Measurements from ENCODE around the gene DHRS11. TPM values are rescaled to one million over a fixed set of nuclear protein-coding genes. Genes with fewer than 3 reads are reported as not detected.

DHRS11 gene
- total RNA-seq (2014; rRNA removed; shearing (Covaris generic)) (9.4 and 13.9 TPM in 2 replicates), total RNA-seq (2022) (5.1 and 7.2 TPM in 2 replicates), Bru-seq, nascent RNA (percentile 53 among the genes with signal in this experiment), BruChase-seq, experiment 1, labeled RNA remaining after a 6-hour chase (percentile 56 among the genes with signal in this experiment), BruChase-seq, experiment 2, labeled RNA remaining after a 2-hour chase (percentile 60 among the genes with signal in this experiment)
- long read RNA-seq, transcript DHRS11-215 (7 exons, 1,598 nt): major isoform, 6 of 11 reads
- long read RNA-seq, partial matches to known transcripts: 1 of 11 reads
- long read RNA-seq, other reads (novel, unspliced or antisense): 4 of 11 reads

GRCh38 chr17:36591434-36592315 lies at the start of gene DHRS11:
Gene DHRS11, plus strand, starts transcription at chr17:36591879. Its CDS starts 131 bp downstream, at chr17:36592010.
- no TSS peak for BruUV-seq (replicated peaks)
- Histone ChIP-seq H3K9me2 (ENCODE audit: insufficient read depth, low read length) (no peaks in the 10 kb centered on the region), H3K4me2 (ENCODE audit: low read length) (peak within 1 kb of the TSS; percentile 91), H3K4me3 (ENCODE audit: low read depth, low read length, poor library complexity, severe bottlenecking) (peak within 1 kb of the TSS; percentile 82), H3K36me3 (ENCODE audit: insufficient read depth, low read length) (peaks cover 46% of the 10 kb centered on the region), H4K20me1 (ENCODE audit: insufficient read depth, low read length) (peaks cover 3% of the 10 kb centered on the region; the same call in 1 of the 2 replicates), H2AFZ (ENCODE audit: low read length) (peak within 1 kb of the TSS; percentile 53; the same call in 1 of the 2 replicates), H3K4me1 (ENCODE audit: insufficient read depth, low read length, poor library complexity, severe bottlenecking) (peaks cover 19% of the 10 kb centered on the region), H3K9me3 (ENCODE audit: low read length) (no peaks in the 10 kb centered on the region), H3K79me2 (ENCODE audit: insufficient read depth, low read depth, low read length) (no peaks in the 10 kb centered on the region), H3K27ac (ENCODE audit: low read depth, low read length, poor library complexity, severe bottlenecking) (peak within 1 kb of the TSS; percentile 18)
- ChIA-PET CTCF (ENCODE audit: unreplicated experiment) (no interaction called here), POLR2A (no interaction called here)
- TF ChIP-seq CTCF (conservative IDR thresholded peaks at IDR 0.05; ENCODE audit: low read length) (no peak), EZH2phosphoT487 (IDR thresholded peaks at IDR 0.05; ENCODE audit: borderline replicate concordance, low read depth, low read length) (no peak)
- intact Hi-C loops (cut with micrococcal nuclease; ENCODE audit: unreplicated experiment): no loop called here
- DNase-seq (ENCODE audit: low spot score): peak; percentile 78

GRCh38 chr17:36542755-36543154 lies 48.9 kb upstream of the DHRS11 start:
- CTCF ChIA-PET (ENCODE audit: unreplicated experiment): no interaction called here
- Histone ChIP-seq H3K4me3 (ENCODE audit: low read depth, low read length, poor library complexity, severe bottlenecking) (no peak overlapping the region), H3K36me3 (ENCODE audit: insufficient read depth, low read length) (peaks cover 51% of the 10 kb centered on the region), H3K4me2 (ENCODE audit: low read length) (0 out of 2 replicates have a peak overlapping the region, but pooled peaks have one; percentile 88), H3K4me1 (ENCODE audit: insufficient read depth, low read length, poor library complexity, severe bottlenecking) (peaks cover 13% of the 10 kb centered on the region), H3K79me2 (ENCODE audit: insufficient read depth, low read depth, low read length) (peaks cover 49% of the 10 kb centered on the region), H3K9me2 (ENCODE audit: insufficient read depth, low read length) (no peaks in the 10 kb centered on the region), H4K20me1 (ENCODE audit: insufficient read depth, low read length) (peaks cover 18% of the 10 kb centered on the region), H3K9me3 (ENCODE audit: low read length) (no peaks in the 10 kb centered on the region), H3K27ac (ENCODE audit: low read depth, low read length, poor library complexity, severe bottlenecking) (no peak overlapping the region), H2AFZ (ENCODE audit: low read length) (no peak overlapping the region)
- intact Hi-C loops (cut with micrococcal nuclease; ENCODE audit: unreplicated experiment): no loop called here
- no TSS peak for BruUV-seq (replicated peaks)
- no peak for TF ChIP-seq CTCF (conservative IDR thresholded peaks at IDR 0.05; ENCODE audit: low read length)
- no peak for TF ChIP-seq EZH2phosphoT487 (IDR thresholded peaks at IDR 0.05; ENCODE audit: borderline replicate concordance, low read depth, low read length)
- POLR2A ChIA-PET: interaction anchor here (0.5 kb wide), 1 partner anchor 20 kb away, joined by 5 read pairs; no protein-coding TSS in a partner anchor
- no peak for DNase-seq (ENCODE audit: low spot score)
